GM21723 (cell line): ENCODE data around the gene NPNT.

Source experiments
- ATAC-seq: cut with Tn5 transposase; IDR thresholded peaks from one replicate; pipeline ENCODE4 v1.9.1; 2021; ENCODE audit warnings: mild to moderate bottlenecking, moderate library complexity; ENCODE audit not compliant: unreplicated experiment

The NPNT gene

GRCh38 chr4:105967058-105967658 is 71.9 kb downstream of the NPNT start:
- ATAC-seq, result no peak

- no peak for ATAC-seq
Observed at GRCh38 chr4:105969575-105969974, 74.3 kb downstream of the NPNT start.

GRCh38 chr4:105970371-105970770 is 75.1 kb downstream of the NPNT start:
- ATAC-seq, result no peak

- ATAC-seq, result no peak
Observed at GRCh38 chr4:105971036-105971435, 75.8 kb downstream of the NPNT start.

DNA sequence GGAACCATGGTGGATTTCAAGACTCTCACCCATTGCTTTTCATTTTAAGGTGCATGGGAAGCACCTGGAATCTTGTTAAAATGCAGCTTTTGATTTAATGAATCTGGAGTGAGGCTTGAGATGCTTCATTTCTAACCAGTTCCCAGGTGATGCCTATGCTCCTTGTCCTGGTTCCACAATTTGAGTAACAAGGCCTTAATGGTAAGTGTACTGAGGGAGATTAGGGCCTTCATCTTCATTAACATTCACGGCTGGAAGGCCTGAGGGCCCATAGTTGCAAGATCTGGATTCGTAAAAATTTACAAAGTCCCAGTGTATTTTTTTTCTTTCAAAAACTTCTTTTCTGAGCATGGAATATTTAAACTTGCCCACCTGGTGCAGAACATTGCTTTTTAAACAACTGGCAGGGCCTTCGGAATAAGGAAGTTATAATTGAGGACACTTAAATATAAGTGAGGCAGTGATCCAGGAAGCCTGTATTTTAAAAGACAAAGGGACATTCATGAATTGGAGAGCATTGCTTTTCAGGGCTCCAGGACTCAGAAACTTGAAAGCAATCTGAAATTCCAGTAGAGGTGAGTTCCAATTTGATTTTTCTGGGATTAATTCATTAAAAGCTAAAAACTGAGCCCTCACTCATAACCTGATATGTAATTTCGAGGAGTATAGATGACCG is 77.8 kb downstream of the NPNT start:
- ATAC-seq, result no peak

DNA sequence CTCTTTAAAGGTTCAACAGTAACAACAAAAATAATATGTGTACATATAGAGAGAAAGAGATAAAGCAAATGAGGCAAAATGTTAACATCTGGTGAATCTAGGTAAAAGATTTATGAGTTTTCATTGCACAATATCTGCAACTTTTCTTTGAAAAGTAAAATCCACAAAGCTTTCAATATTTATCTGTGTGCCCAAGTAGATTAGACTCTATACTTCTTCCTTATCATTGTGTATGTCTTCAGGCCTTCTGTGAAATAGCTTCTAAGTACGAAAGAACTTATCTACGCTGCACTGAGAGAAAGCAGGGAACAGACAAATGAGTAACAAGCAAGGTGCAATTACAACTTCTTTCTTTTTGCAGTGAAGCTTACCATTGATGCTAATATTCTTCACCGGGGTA is 81.6 kb downstream of the NPNT start:
- no peak for ATAC-seq

- no peak for ATAC-seq
Observed at GRCh38 chr4:105978684-105979296, 83.5 kb downstream of the NPNT start.

- no peak for ATAC-seq
Observed at GRCh38 chr4:105979506-105979905, 84.2 kb downstream of the NPNT start.

GRCh38 chr4:105988671-105989070 is 93.4 kb downstream of the NPNT start:
- ATAC-seq, result no peak

DNA sequence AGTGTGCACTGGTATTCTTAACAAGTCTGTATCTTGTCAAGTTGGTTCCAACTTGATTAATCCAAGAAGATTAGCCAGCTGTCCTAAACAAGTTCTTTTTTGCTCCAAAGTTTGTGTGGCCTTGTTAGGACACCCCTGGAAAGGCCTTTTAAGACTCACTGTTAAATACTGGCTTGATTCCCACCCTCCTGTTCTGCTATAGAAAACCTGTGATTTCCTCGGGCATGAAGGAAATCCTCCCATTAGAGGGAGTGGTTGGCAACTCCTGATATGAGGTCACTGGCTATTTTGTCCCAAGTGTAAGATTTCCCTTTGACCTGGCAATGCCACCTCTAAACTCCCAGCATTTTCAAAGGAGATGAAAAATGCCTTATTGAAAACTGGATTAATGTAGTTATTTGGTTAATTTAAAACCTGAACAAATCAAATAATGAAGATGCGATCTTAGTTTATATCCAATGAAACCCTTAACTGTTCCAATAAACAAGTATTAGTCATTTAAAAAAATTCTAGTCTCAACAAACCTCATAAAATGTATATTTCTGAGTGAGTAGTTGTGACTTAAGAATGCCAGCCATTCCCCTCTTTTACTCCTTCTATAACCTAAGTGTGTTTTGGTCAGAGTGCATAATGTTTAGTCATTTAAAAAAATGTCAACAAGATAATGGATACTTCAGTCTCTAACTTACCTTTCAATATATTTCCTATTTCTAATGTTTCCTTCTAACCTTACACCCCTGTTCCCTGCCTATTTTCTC is 94.4 kb downstream of the NPNT start:
- ATAC-seq, result no peak

GRCh38 chr4:105990933-105991332 is 95.7 kb downstream of the NPNT start:
- ATAC-seq, result no peak

GRCh38 chr4:105991726-105992125 is 96.5 kb downstream of the NPNT start:
- no peak for ATAC-seq

GRCh38 chr4:105992641-105993305 is 97.5 kb downstream of the NPNT start:
- no peak for ATAC-seq

- ATAC-seq, result no peak
Observed at GRCh38 chr4:105994061-105994460, 98.8 kb downstream of the NPNT start.

GRCh38 chr4:105994841-105995501 is 99.7 kb downstream of the NPNT start:
- ATAC-seq, result no peak

DNA sequence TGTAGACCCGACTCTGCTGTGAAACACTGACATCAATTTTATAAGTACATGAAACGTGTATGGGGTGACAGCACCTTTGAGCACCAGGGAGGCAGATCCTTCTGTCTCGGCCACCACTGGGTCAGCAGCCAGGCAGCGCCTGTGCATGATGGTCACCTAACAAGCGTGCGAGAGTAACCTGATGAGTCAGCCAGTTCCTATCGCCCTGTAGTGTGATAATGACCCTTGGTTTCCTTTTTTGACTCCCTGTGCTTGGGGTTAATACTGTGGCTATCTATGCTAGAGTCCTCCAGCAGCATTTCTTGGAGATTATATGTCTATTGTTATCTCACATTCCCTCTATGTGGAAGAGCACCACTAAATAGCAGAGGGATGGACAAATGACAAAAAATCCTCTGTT is 101.6 kb downstream of the NPNT start:
- ATAC-seq, result no peak

DNA sequence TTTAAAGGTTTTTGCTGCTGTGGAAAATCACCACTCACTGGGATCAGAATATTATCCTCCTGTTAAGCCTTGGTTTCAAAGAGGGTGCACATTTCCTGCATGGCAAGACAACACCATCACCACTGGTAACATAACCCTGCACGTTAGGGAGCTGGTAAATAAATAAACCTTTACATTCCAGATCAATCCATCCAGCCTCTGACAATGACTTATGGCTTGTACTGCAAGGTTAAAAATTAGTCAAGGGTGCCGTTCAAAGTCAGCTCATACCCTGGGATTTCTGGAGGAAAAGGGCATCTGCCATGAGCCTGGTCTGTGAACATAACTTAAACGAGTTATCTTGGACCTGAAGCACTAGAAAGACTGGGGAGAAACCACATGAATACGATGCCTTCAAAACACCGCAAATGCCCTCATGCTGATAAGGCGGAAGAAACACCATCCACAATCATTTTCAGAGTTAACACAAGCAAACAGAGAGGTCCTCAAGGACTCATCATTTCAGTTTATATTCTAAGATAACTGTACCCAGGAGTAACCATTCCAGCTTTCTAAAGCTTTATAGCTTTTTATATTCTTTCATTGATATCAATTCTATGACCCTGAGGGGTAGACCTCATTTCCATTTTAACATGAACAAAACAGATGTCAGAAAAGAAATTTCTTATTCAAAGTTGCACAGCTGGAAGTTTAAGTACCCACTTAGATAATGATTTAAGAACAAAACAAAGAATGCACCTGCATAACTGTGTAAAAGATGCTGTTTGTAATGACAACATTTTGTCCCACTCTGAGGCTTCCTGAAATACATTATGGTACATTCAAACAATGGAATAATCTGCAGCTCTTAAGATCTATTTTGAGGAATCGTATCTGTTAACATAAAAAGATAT is 103.1 kb downstream of the NPNT start:
- no peak for ATAC-seq

DNA sequence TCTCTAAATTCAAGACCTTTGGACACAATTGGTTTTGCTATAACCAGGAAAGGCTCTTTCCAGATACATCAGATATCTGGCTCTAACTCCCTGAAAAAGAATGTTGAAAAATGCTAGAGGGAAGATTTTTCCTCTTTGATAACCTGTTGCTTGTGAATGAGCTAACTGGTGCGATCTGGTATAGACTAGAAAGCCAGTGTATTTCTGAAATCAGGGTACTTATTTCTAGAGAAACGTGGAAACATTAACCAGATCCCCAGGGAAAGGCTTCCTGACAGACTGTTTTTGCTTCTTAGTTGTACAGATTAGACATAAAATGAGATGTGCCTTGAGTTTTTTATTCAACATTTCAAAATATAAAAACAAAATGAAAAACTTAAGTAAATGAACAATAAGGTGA is 107.7 kb downstream of the NPNT start:
- ATAC-seq, result no peak

DNA sequence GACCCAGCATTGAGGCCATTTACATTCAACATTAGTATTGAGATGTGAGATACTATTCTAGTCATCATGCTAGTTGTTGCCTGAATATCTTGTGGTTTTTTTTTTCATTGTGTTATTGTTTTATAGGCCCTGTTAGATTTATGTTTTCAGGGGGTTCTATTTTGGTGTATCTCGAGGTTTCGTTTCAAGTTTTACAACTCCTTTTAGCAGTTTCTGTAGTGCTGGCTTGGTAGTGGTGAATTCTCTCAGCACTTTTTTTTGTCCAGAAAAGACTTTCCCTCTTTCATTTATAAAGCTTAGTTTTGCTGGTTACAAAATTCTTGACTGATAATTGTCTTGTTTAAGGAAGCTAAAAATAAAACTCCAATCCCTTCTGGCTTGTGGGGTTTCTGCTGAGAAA is 115.5 kb downstream of the NPNT start:
- ATAC-seq, result no peak

DNA sequence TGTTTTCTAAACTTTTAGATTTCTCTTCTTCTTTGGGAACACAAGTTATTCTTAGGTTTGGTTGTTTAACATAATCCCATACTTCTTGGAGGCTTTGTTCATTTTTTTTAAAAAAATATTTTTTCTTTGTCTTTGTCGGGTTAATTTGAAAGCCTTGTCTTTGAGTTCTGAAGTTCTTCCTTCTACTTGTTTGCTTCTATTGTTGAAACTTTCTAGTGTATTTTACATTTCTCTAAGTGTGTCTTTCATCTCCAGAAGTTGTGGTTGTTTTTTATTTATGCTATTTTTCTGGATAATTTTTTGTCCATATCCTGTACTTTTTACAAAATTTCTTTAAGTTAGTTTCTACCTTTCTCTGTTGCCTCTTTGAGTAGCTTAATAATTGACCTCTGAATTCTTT is 116.1 kb downstream of the NPNT start:
- ATAC-seq, result no peak
